HG03342 (cell line): ENCODE measurements around the gene ETV6.

Experiments used
- ATAC-seq: cut with Tn5 transposase; IDR thresholded peaks from one replicate; pipeline ENCODE4 v1.9.1; 2021; ENCODE audit warnings: mild to moderate bottlenecking, moderate library complexity; ENCODE audit not compliant: unreplicated experiment

The ETV6 gene

GRCh38 chr12:11713202-11713601 is 63.7 kb downstream of the ETV6 start:
- no peak for ATAC-seq

DNA sequence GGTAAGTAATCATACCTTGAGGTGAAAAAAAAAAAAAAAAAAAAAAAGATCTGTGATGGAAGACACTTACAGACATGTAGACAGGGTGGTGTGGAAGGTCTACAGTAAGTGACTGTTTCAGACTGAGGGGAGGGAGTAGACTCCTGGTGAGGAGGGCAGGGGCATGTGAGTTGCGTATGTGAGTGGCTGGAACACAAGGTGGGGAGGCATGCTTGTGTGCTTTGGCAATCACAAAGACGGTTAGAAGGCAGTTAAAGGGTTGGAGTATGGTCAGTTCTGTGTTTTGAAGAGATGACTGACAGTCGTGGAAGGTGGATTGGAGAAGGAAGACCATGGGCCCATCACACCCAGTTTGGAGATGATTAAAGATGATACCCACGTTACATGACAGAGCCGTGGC is 65.2 kb downstream of the ETV6 start:
- ATAC-seq = no peak

GRCh38 chr12:11715621-11716020 is 66.1 kb downstream of the ETV6 start:
- no peak for ATAC-seq

DNA sequence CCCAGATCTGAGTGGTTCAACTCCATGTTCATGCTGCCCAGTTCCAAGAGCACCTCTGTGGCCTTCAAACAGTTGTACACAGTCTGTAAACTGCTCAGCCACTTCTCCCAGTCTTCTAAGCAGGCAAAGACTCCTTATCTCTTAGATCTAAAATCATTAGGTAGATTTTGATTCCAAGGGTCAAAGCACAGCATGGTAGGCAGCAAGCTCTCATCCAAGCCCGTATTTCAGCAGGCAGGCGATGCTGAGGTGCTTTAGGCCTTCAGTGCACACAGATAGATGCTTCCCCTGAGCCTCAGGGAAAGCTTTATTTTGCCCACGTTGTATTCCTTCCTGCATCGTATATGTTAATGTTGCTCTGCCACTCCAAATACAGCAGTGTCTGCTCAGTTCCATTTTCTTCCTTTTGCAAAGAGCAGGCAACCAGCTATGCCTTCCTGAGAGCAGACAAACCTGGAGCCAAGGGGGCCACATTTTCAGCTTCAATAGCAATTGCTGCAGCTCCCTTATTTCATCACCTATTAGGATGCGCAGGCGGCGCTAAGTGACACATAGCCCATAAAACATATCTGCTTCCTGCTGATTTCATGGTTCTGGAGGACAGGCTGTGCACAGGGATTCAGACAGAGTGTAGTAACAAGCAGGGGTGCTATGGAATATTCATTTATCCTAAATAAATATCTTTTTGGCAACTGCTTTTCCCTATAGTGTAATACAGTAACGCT is 67.5 kb downstream of the ETV6 start:
- ATAC-seq = no peak

- ATAC-seq = no peak
These were observed 68.1 kb downstream of the ETV6 start for GRCh38 chr12:11717519-11717961.

DNA sequence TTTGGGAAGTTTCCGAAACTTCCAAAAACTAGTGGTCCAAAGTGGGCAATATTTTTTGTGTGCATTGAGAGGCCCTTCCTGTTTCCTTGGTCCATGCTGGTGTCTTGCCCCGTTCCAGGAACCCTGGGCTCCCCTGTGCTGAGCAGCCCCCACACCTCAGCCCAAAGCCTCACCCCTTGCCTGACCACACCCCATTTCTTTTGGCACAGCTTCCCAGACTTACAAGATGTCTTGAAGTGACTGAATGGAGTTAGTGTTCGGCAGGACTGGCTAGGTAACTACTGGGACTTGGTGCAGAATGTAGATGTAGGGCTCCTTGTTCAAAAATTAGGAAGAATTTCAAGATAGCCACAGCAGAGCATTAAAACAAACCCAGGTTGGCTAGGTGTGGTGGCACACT is 68.6 kb downstream of the ETV6 start:
- no peak for ATAC-seq

DNA sequence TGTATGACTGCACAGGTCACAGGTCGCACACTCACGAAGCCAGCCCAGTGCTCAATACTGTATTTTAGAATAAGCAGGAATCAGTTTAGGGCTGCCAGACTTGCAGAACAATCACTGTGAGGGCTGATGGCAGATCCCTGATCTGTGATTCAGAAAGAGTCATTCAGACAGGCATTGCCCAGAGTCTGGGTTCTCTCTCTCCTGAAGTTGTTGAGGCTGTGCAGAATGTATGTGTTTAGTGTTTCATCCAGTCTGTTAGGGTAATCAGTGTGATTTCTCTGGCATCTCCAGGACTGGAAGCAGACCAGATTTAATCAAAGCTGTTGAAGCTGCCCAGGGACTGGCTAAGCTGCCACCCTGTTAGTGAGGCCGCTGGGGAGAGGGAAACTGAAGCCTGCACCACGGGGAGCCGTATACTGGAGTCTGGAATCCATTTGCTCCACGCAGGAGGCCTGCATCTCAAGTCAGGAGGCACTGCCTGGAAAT is 69.3 kb downstream of the ETV6 start:
- no peak for ATAC-seq

- ATAC-seq = no peak
These were observed 70.2 kb downstream of the ETV6 start for GRCh38 chr12:11719678-11720099.

DNA sequence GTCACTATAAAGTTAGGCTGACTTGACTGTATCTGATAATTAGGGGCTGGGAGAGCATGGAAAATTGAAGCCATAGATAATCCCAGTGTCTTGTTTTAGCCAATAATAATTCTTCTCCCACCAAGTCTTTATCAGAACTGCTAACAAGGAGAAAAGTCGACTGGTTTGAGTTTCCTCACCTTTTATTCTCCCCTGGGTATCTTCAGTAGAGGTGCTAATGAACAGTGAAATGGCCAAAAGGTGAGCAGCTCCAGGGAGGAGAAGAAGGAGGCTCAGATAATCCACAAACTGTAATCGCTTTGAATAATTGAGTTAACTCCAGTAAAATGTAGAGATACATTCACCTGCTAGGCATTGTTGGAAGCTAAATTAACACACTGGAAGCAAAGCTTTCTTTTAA is 72.6 kb downstream of the ETV6 start:
- no peak for ATAC-seq

- no peak for ATAC-seq
These were observed 73.2 kb downstream of the ETV6 start for GRCh38 chr12:11722578-11723138.

DNA sequence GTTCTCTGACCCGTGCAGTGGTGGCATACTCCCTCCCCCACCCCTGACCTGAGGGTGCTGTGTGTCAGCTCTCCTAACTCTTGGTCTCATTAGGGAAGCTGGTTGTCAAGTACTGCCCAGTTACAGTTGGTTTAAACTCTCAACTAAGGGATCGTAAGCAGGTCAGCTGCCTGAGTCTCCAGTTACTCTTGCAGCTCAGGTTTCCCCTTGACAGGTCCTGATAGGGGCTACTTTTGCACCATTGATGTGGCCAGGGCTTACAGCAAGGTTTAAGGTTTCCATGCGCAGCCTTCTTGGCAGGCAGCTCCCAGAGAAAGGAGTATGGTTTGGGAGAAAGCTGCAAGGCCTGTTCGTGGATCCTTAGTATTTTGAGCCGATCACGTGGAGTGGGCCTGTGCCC is 74.5 kb downstream of the ETV6 start:
- no peak for ATAC-seq

DNA sequence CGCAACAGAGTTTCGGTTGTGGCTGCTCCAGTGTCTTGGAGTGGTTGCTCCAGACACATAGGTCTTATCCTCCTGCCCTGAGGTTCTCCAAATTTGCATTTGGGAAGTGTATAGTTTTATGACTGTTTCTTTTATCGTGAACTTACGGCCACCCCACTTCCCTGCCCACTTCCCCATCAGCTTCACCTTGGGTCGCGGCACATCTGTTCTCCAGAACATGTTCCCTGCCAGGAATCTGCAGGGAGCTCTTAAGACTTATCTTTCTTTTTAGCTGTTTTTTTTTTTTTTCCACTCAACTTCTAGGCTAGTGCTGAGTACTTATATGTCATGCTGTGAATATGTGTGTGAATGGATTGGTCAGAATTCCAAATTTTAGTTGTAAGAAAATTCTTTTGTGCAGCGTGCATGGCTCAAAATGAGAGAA is 75.4 kb downstream of the ETV6 start:
- ATAC-seq = no peak

DNA sequence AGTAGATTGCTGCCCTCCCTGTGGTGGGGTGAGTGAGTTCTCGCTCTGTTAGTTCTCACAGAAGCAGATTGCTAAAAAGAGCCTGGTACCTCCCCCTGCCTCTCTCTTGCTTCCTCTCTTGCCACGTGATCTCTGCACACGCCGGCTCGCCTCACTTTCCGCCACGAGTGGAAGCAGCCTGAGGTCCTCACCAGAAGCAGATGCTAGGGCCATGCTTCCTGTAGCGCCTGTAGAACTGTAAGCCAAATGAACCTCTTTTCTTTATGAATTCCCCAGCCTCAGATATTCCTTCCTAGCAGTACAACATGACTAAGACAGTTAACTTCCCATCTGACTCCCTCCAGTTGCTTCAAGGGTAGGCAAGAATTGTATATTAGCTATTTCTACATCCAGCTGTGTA is 76.2 kb downstream of the ETV6 start:
- no peak for ATAC-seq

DNA sequence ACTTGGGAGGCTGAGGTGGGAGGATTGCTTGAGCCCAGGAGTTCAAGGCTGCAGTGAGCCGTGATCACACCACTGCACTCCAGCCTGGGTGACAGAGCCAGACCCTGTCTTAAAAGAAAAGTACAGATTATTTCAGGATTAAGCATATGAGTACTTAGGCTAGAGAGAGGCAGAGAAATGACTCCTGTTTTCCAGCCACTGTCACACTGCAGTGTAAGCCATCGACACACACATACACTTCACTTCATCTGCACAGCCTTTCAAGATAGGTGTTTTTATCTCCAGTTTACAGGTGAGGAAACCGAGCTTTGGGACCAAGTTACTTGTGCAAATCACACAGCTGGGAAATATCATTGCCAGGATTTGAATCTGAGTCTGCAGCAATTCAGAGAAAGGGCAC is 77.2 kb downstream of the ETV6 start:
- no peak for ATAC-seq

GRCh38 chr12:11727133-11727664 is 77.7 kb downstream of the ETV6 start:
- no peak for ATAC-seq

- no peak for ATAC-seq
These were observed 78.8 kb downstream of the ETV6 start for GRCh38 chr12:11728154-11728755.

GRCh38 chr12:11729008-11729407 is 79.5 kb downstream of the ETV6 start:
- no peak for ATAC-seq

- no peak for ATAC-seq
These were observed 80.1 kb downstream of the ETV6 start for GRCh38 chr12:11729439-11730150.

DNA sequence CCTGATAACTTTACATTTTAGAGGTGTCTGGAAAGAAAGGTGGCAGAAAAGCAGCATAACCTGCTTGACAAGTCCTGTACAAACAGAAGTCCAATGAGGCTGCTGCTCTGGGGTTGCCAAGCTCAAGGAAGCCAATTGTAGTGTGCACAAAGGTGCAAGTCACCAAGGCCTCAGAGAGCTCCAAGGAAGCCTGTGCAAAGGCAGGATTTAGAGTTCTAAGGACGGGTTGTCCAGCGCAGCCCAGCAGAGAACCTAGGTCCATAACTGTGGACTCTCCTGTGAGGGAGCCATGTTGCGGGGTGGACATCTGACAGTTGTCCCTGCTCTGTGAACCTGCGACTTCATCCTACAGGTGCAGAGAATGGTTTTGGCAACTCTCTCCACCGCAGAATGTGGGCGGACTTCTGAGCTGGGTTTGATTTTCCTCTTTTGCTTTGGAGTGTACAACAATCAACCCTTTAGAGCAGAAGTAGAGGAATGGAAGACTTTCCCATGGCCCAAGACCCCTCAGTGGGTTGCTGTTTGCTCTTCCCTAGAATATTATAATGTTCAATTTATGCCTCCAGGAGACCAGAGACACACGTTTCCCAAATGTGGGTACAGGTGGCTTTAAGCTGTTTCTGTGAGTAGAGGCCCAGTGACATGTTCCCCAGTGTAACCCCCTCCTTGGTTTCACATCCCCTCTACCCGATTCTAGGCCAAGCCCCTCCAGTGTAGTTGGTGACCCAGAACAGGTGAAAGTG is 81.0 kb downstream of the ETV6 start:
- ATAC-seq = peak; percentile 45

DNA sequence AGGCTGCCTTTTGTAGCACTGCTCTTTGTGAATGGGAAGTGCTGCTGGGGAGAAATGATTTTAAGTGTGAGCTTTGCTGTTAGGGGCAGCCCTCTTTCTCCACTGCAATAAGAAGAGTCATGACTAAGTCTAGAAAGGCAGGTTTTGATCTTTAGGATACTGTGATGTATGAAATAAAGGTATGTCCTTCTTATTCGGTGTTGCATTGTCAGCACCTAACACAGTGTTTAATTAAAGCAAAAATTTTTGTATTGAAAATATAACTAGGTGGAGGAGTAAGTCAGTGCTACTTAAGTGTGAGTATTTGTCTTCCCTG is 81.5 kb downstream of the ETV6 start:
- ATAC-seq = no peak

GRCh38 chr12:11731455-11731854 is 82.0 kb downstream of the ETV6 start:
- peak; percentile 35 for ATAC-seq
